SK-N-SH treated with all-trans-retinoic acid at 6 μM for 48 hours (cell line): Measurements from ENCODE around the gene NCBP3.

Experiments
- ATAC-seq: fragments of 200-7000 bp; cut with Tn5 transposase; 3 replicates; pipeline ENCODE4 v1.9.1; 2020; ENCODE audit warnings: mild to moderate bottlenecking, moderate library complexity
- ARNTL ChIP-seq: fragments of 450-650 bp; formaldehyde crosslinking; IDR thresholded peaks from 2 replicates; pipeline ENCODE4 v1.5.0; 2020; ENCODE audit warnings: low read depth, mild to moderate bottlenecking, moderate library complexity, borderline replicate concordance
- BACH2 ChIP-seq: fragments of 250-450 bp; sonication (Bioruptor Pico); IDR thresholded peaks from 2 replicates; pipeline ENCODE4 v1.9.0; 2021; ENCODE audit warnings: mild to moderate bottlenecking, borderline replicate concordance
- CREB5 ChIP-seq: fragments of 250-450 bp; sonication (Bioruptor Pico); IDR thresholded peaks from 2 replicates; pipeline ENCODE4 v1.5.1; 2020; ENCODE audit warnings: low read depth, mild to moderate bottlenecking, moderate library complexity
- CSDC2 ChIP-seq: fragments of 250-450 bp; sonication (Bioruptor Pico); IDR thresholded peaks from 2 replicates; pipeline ENCODE4 v1.5.0; 2020; ENCODE audit warnings: mild to moderate bottlenecking, moderate library complexity
- CSRNP3 ChIP-seq: fragments of 250-450 bp; sonication (Bioruptor Pico); IDR thresholded peaks from 2 replicates; pipeline ENCODE4 v1.5.1; 2021; ENCODE audit warnings: mild to moderate bottlenecking, moderate library complexity
- ESRRG ChIP-seq: fragments of 250-450 bp; sonication (Bioruptor Pico); IDR thresholded peaks from 2 replicates; pipeline ENCODE4 v1.6.1; 2021; ENCODE audit warnings: mild to moderate bottlenecking
- GLIS3 ChIP-seq: fragments of 250-450 bp; sonication (Bioruptor Pico); IDR thresholded peaks from 2 replicates; pipeline ENCODE4 v1.5.0; 2020; ENCODE audit warnings: mild to moderate bottlenecking, moderate library complexity
- PATZ1 ChIP-seq: fragments of 250-450 bp; sonication (Bioruptor Pico); IDR thresholded peaks from 2 replicates; pipeline ENCODE4 v1.8.0; 2020; ENCODE audit warnings: mild to moderate bottlenecking, moderate library complexity, borderline replicate concordance
- POU6F1 ChIP-seq: fragments of 250-450 bp; sonication (Bioruptor Pico); IDR thresholded peaks from 2 replicates; pipeline ENCODE4 v1.8.0; 2021; ENCODE audit warnings: low read depth, mild to moderate bottlenecking, moderate library complexity, borderline replicate concordance
- PPARA ChIP-seq: fragments of 250-450 bp; sonication (Bioruptor Pico); IDR thresholded peaks from 2 replicates; pipeline ENCODE4 v1.5.0; 2020; ENCODE audit warnings: mild to moderate bottlenecking, borderline replicate concordance
- RARB ChIP-seq: fragments of 250-450 bp; sonication (Bioruptor Pico); IDR thresholded peaks from 2 replicates; pipeline ENCODE4 v1.8.0; 2021; ENCODE audit warnings: mild to moderate bottlenecking, moderate library complexity
- SNAI2 ChIP-seq: fragments of 250-450 bp; sonication (Bioruptor Pico); IDR thresholded peaks from 2 replicates; pipeline ENCODE4 v1.5.0; 2020; ENCODE audit warnings: mild to moderate bottlenecking, moderate library complexity
- TCF4 ChIP-seq: fragments of 250-450 bp; sonication (Bioruptor Pico); IDR thresholded peaks from 2 replicates; pipeline ENCODE4 v1.8.0; 2021; ENCODE audit warnings: mild to moderate bottlenecking, moderate library complexity, borderline replicate concordance
- TOX ChIP-seq: fragments of 250-450 bp; sonication (Bioruptor Pico); IDR thresholded peaks from 2 replicates; pipeline ENCODE4 v1.8.0; 2021; ENCODE audit warnings: mild to moderate bottlenecking, moderate library complexity, borderline replicate concordance
- TSHZ2 ChIP-seq: fragments of 250-450 bp; sonication (Bioruptor Pico); IDR thresholded peaks from 2 replicates; pipeline ENCODE4 v1.5.0; 2020; ENCODE audit warnings: mild to moderate bottlenecking, moderate library complexity
- ZC3H10 ChIP-seq: fragments of 250-450 bp; sonication (Bioruptor Pico); IDR thresholded peaks from 2 replicates; pipeline ENCODE4 v1.5.1; 2021; ENCODE audit warnings: mild to moderate bottlenecking, moderate library complexity
- ZFP3 ChIP-seq: fragments of 250-450 bp; sonication (Bioruptor Pico); IDR thresholded peaks from 2 replicates; pipeline ENCODE4 v1.5.0; 2020; ENCODE audit warnings: mild to moderate bottlenecking, moderate library complexity
- ZFP30 ChIP-seq: fragments of 450-650 bp; formaldehyde crosslinking; IDR thresholded peaks from 2 replicates; pipeline ENCODE4 v1.5.0; 2022; ENCODE audit warnings: mild to moderate bottlenecking, moderate library complexity
- ZNF565 ChIP-seq: fragments of 450-650 bp; formaldehyde crosslinking; conservative IDR thresholded peaks from 2 replicates; pipeline ENCODE4 v1.5.0; 2020; ENCODE audit warnings: low read depth, mild to moderate bottlenecking, moderate library complexity
- ZNF70 ChIP-seq: fragments of 450-650 bp; formaldehyde crosslinking; IDR thresholded peaks from 2 replicates; pipeline ENCODE4 v1.5.0; 2020; ENCODE audit warnings: mild to moderate bottlenecking, moderate library complexity
- ZNF8 ChIP-seq: fragments of 450-650 bp; formaldehyde crosslinking; IDR thresholded peaks from 2 replicates; pipeline ENCODE4 v1.5.0; 2020; ENCODE audit warnings: mild to moderate bottlenecking, moderate library complexity

The NCBP3 gene

GRCh38 chr17:3891626-3892094, 45.6 kb upstream of the NCBP3 start:
- no peak for ATAC-seq
- TF ChIP-seq ZNF565 (CRISPR knock-in tag) (no peak), TCF4 (CRISPR knock-in tag) (no peak), GLIS3 (CRISPR knock-in tag) (no peak), ARNTL (CRISPR knock-in tag) (no peak), PPARA (no peak), ZFP30 (no peak), CREB5 (no peak)

- TF ChIP-seq RARB (no peak), POU6F1 (no peak), PPARA (no peak), PATZ1 (CRISPR knock-in tag) (no peak), GLIS3 (CRISPR knock-in tag) (no peak), CSDC2 (CRISPR knock-in tag) (no peak), TOX (CRISPR knock-in tag) (no peak), ZC3H10 (CRISPR knock-in tag) (no peak), CREB5 (no peak), ZFP30 (no peak), BACH2 (CRISPR knock-in tag) (no peak), ZNF70 (CRISPR knock-in tag) (no peak), SNAI2 (CRISPR knock-in tag) (no peak), ZNF8 (CRISPR knock-in tag) (no peak), ZNF565 (CRISPR knock-in tag) (no peak), ESRRG (CRISPR knock-in tag) (no peak), TSHZ2 (no peak), TCF4 (CRISPR knock-in tag) (no peak), CSRNP3 (no peak), ZFP3 (no peak)
- TF ChIP-seq, all 23 proteins: peak for 0
- no peak for ATAC-seq
Measured at GRCh38 chr17:3890878-3891219, 44.8 kb upstream of the NCBP3 start.
